HEK293 (cell line): ENCODE results near the gene TNFAIP2.
A peak's percentile ranks its signal among the peaks of the same experiment; 100 is the strongest.

Source experiments
- CTCF ChIA-PET: fragments of 350-600 bp; formaldehyde crosslinking; extraction: SDS; loops from one replicate; lab custom pipeline; 2021; ENCODE audit warnings: antibody characterized with exemption; lab: Yijun Ruan, JAX
- POLR2A ChIA-PET: fragments of 300-600 bp; formaldehyde crosslinking; extraction: SDS; loops from one replicate; lab custom pipeline; 2020; ENCODE audit warnings: antibody characterized with exemption, inconsistent platforms; lab: Yijun Ruan, JAX
- H3K27ac ChIP-seq: fragments of 200-500 bp; sonication (Bioruptor generic); 2 replicates; pipeline ENCODE4 v1.5.1; 2014; ENCODE audit warnings: low read depth, low read length, control low read depth, inconsistent platforms; ENCODE audit errors: extremely low read depth
- H3K36me3 ChIP-seq, 2 experiments: fragments of 200-500 bp in 1 of 2; sonication (Bioruptor generic) in 1 of 2; 1 replicate in 1 of 2; 2 replicates in 1 of 2; pipeline ENCODE4 v1.5.1; 2014 to 2017; ENCODE audit warnings: inconsistent platforms in 2 of 2, low read length in 2 of 2; ENCODE audit not compliant: control insufficient read depth in 2 of 2, insufficient read depth in 1 of 2
- H3K4me1 ChIP-seq: fragments of 200-500 bp; sonication (Bioruptor generic); 2 replicates; pipeline ENCODE4 v1.5.1; 2014; ENCODE audit warnings: mild to moderate bottlenecking, low read length, inconsistent platforms; ENCODE audit not compliant: control insufficient read depth, insufficient read depth
- H3K4me3 ChIP-seq: 2 replicates; pipeline ENCODE4 v1.5.1; 2011; ENCODE audit warnings: low read depth, mild to moderate bottlenecking, control low read depth, low read length, moderate library complexity
- H3K9me3 ChIP-seq: fragments of 200-500 bp; sonication (Bioruptor generic); 2 replicates; pipeline ENCODE4 v1.5.1; 2014; ENCODE audit warnings: low read depth, low read length, inconsistent platforms; ENCODE audit not compliant: control insufficient read depth, insufficient read depth
- BCL11B ChIP-seq: fragments of 450-650 bp; formaldehyde crosslinking; IDR thresholded peaks from 2 replicates; pipeline ENCODE4 v1.5.1; 2016; ENCODE audit warnings: low read depth, missing biosample characterization, missing genetic modification characterization
- GLI4 ChIP-seq: fragments of 450-650 bp; formaldehyde crosslinking; IDR thresholded peaks from 2 replicates; pipeline ENCODE4 v1.5.1; 2016; ENCODE audit warnings: missing biosample characterization, missing genetic modification characterization
- GLIS1 ChIP-seq: fragments of 450-650 bp; formaldehyde crosslinking; IDR thresholded peaks from 2 replicates; pipeline ENCODE4 v1.5.1; 2016; ENCODE audit warnings: missing biosample characterization, missing genetic modification characterization
- IKZF3 ChIP-seq: fragments of 450-650 bp; IDR thresholded peaks from 2 replicates; pipeline ENCODE4 v1.5.0; 2018; ENCODE audit warnings: missing biosample characterization, mild to moderate bottlenecking, missing genetic modification characterization, moderate library complexity
- KLF8 ChIP-seq: fragments of 450-650 bp; formaldehyde crosslinking; IDR thresholded peaks from 2 replicates; pipeline ENCODE4 v1.5.1; 2016; ENCODE audit warnings: missing biosample characterization, missing genetic modification characterization
- MYNN ChIP-seq: fragments of 450-650 bp; formaldehyde crosslinking; IDR thresholded peaks from 2 replicates; pipeline ENCODE4 v1.5.1; 2016; ENCODE audit warnings: missing biosample characterization, missing genetic modification characterization, borderline replicate concordance
- ZNF174 ChIP-seq: fragments of 450-650 bp; formaldehyde crosslinking; IDR thresholded peaks from 2 replicates; pipeline ENCODE4 v1.5.0; 2017; ENCODE audit warnings: missing biosample characterization, mild to moderate bottlenecking, missing genetic modification characterization
- ZNF776 ChIP-seq: fragments of 450-650 bp; formaldehyde crosslinking; IDR thresholded peaks from 2 replicates; pipeline ENCODE4 v1.5.0; 2017; ENCODE audit warnings: missing biosample characterization, missing genetic modification characterization, borderline replicate concordance
- ZNF777 ChIP-seq: fragments of 450-650 bp; formaldehyde crosslinking; IDR thresholded peaks from 2 replicates; pipeline ENCODE4 v1.5.1; 2017; ENCODE audit warnings: missing biosample characterization, missing genetic modification characterization, borderline replicate concordance
- TF ChIP-seq, protein P1 (sequence below): fragments of 450-650 bp; formaldehyde crosslinking; IDR thresholded peaks from 2 replicates; pipeline ENCODE4 v1.5.1; 2016; ENCODE audit warnings: missing biosample characterization, missing genetic modification characterization, borderline replicate concordance
- TF ChIP-seq, protein P2 (sequence below): fragments of 450-650 bp; formaldehyde crosslinking; IDR thresholded peaks from 2 replicates; pipeline ENCODE4 v1.5.1; 2017; ENCODE audit warnings: missing biosample characterization, missing genetic modification characterization
- TF ChIP-seq, protein P3 (sequence below): fragments of 450-650 bp; formaldehyde crosslinking; IDR thresholded peaks from 2 replicates; pipeline ENCODE4 v1.5.1; 2016; ENCODE audit warnings: missing biosample characterization, missing genetic modification characterization
- TF ChIP-seq, protein P4 (sequence below): fragments of 450-650 bp; formaldehyde crosslinking; IDR thresholded peaks from 2 replicates; pipeline ENCODE4 v1.5.1; 2016; ENCODE audit warnings: missing biosample characterization, missing genetic modification characterization
- TF ChIP-seq, protein P5 (sequence below): fragments of 450-650 bp; formaldehyde crosslinking; optimal IDR thresholded peaks from 2 replicates; pipeline ENCODE3; 2016; ENCODE audit warnings: missing biosample characterization, mild to moderate bottlenecking, missing genetic modification characterization
- TF ChIP-seq, protein P6 (sequence below): fragments of 450-650 bp; formaldehyde crosslinking; IDR thresholded peaks from 2 replicates; pipeline ENCODE4 v1.5.1; 2016; ENCODE audit warnings: missing biosample characterization, missing genetic modification characterization
- TF ChIP-seq, protein P7 (sequence below): fragments of 450-650 bp; formaldehyde crosslinking; IDR thresholded peaks from 2 replicates; pipeline ENCODE4 v1.5.1; 2016; ENCODE audit warnings: missing biosample characterization, missing genetic modification characterization

The TNFAIP2 gene

DNA sequence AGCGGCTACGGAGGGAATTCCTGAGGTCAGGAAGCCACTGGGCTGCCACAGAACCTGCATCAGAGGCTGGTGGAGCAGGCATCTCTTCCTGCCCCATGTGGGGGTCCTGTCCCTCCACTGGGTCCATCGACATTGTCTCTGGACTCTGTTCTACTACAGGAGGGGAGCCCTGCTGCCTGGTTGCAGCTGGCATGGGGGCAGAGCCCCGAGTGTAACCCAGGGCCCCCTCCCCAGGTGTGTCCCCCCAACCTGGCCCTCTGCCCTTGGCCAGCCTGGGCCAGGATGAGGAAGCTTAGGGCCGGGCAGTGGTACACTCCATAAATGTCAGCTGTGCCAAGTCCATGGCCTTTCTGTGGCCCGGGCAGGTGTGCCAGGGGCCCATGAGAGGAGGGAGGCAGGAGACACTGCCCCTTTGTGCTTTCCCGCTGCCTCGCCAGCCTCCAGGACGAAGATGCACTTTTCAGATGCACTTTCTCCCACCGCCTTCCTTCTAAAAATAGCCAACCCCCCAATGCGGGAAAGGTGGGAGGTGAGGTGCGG lies 32.7 kb upstream of the TNFAIP2 start:
- Histone ChIP-seq H3K27ac (no peak overlapping the region), H3K4me3 (no peak overlapping the region), H3K9me3 (no peaks in the 10 kb centered on the region), H3K4me1 (no peaks in the 10 kb centered on the region; the same call in 1 of the 2 replicates), H3K36me3 (no peaks in the 10 kb centered on the region)
- ChIA-PET CTCF (interaction anchor here (0.5 to 2.1 kb wide), 5 partner anchors 15 to 405 kb away, joined by 3 to 7 read pairs (median 3); no protein-coding TSS in a partner anchor), POLR2A (no interaction called here)
- TF ChIP-seq BCL11B (tag by site-specific recombination) = no peak
- no peak for TF ChIP-seq KLF8 (tag by site-specific recombination)

DNA sequence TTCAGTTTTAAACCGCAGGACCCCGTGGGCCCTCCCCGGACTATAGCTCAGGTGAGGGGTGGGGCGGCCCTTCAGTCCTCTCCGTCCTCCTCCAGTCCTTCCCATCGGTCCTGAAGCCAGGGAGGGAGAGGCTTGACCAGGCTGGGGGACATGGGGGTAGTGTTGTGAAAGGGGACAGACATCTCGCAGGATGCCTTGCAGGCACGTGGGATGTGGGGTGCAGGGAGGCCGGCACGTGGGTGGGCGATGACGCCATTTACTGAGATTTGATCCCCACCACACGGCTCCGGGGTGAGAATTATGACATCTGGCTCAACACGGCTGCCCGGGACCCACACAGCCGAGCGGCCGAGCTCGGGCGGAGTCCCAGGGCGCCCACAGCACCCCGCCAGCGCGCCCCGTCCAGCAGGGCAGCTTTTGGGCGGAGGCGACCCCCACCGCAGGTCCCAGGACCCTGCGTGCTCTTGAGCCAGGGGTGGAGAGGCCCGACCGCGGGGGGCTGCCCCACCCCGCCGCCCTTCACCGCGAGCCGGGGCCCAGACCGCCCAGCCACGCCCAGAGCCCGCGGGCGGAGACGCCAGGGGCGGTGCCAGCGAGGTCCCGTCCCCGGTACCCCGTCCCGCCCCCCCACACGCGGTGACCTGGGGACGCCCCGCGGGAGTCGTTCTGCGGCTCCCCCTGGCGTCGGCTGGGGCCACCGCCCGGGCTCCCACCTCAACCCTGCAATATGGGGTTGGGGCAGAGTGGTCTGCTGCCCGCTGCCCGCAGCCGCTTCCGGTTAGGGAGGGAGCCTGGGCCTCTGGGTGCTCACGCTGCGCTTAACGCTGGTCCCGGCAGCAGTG lies 32.0 kb upstream of the TNFAIP2 start:
- Histone ChIP-seq H3K4me1 (no peaks in the 10 kb centered on the region; the same call in 1 of the 2 replicates), H3K36me3 (no peaks in the 10 kb centered on the region), H3K9me3 (no peaks in the 10 kb centered on the region), H3K4me3 (peak overlapping the region; percentile 16), H3K27ac (peak overlapping the region; percentile 53; the same call in 1 of the 2 replicates)
- ChIA-PET POLR2A (no interaction called here), CTCF (interaction anchor here (0.5 to 2.1 kb wide), 6 partner anchors 8 to 405 kb away, joined by 3 to 7 read pairs (median 4); partner anchors contain the start of gene LBHD2)
- TF ChIP-seq, protein P1, sequence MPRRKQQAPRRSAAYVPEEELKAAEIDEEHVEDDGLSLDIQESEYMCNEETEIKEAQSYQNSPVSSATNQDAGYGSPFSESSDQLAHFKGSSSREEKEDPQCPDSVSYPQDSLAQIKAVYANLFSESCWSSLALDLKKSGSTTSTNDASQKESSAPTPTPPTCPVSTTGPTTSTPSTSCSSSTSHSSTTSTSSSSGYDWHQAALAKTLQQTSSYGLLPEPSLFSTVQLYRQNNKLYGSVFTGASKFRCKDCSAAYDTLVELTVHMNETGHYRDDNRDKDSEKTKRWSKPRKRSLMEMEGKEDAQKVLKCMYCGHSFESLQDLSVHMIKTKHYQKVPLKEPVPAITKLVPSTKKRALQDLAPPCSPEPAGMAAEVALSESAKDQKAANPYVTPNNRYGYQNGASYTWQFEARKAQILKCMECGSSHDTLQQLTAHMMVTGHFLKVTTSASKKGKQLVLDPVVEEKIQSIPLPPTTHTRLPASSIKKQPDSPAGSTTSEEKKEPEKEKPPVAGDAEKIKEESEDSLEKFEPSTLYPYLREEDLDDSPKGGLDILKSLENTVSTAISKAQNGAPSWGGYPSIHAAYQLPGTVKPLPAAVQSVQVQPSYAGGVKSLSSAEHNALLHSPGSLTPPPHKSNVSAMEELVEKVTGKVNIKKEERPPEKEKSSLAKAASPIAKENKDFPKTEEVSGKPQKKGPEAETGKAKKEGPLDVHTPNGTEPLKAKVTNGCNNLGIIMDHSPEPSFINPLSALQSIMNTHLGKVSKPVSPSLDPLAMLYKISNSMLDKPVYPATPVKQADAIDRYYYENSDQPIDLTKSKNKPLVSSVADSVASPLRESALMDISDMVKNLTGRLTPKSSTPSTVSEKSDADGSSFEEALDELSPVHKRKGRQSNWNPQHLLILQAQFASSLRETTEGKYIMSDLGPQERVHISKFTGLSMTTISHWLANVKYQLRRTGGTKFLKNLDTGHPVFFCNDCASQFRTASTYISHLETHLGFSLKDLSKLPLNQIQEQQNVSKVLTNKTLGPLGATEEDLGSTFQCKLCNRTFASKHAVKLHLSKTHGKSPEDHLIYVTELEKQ (tag by site-specific recombination) = no peak
- 0 out of 2 replicates have a peak, but pooled peaks have one; percentile 31 for TF ChIP-seq ZNF777
- TF ChIP-seq BCL11B (tag by site-specific recombination) = 0 out of 2 replicates have a peak, but pooled peaks have one; percentile 16
- TF ChIP-seq MYNN (tag by site-specific recombination) = no peak
- no peak for TF ChIP-seq IKZF3 (tag by site-specific recombination)
- TF ChIP-seq, protein P2, sequence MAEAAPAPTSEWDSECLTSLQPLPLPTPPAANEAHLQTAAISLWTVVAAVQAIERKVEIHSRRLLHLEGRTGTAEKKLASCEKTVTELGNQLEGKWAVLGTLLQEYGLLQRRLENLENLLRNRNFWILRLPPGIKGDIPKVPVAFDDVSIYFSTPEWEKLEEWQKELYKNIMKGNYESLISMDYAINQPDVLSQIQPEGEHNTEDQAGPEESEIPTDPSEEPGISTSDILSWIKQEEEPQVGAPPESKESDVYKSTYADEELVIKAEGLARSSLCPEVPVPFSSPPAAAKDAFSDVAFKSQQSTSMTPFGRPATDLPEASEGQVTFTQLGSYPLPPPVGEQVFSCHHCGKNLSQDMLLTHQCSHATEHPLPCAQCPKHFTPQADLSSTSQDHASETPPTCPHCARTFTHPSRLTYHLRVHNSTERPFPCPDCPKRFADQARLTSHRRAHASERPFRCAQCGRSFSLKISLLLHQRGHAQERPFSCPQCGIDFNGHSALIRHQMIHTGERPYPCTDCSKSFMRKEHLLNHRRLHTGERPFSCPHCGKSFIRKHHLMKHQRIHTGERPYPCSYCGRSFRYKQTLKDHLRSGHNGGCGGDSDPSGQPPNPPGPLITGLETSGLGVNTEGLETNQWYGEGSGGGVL (tag by site-specific recombination) = peak; percentile 38; the same call in 1 of the 2 replicates
- no peak for TF ChIP-seq GLI4
- TF ChIP-seq, protein P3, sequence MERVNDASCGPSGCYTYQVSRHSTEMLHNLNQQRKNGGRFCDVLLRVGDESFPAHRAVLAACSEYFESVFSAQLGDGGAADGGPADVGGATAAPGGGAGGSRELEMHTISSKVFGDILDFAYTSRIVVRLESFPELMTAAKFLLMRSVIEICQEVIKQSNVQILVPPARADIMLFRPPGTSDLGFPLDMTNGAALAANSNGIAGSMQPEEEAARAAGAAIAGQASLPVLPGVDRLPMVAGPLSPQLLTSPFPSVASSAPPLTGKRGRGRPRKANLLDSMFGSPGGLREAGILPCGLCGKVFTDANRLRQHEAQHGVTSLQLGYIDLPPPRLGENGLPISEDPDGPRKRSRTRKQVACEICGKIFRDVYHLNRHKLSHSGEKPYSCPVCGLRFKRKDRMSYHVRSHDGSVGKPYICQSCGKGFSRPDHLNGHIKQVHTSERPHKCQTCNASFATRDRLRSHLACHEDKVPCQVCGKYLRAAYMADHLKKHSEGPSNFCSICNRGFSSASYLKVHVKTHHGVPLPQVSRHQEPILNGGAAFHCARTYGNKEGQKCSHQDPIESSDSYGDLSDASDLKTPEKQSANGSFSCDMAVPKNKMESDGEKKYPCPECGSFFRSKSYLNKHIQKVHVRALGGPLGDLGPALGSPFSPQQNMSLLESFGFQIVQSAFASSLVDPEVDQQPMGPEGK = peak; percentile 9
- TF ChIP-seq, protein P4, sequence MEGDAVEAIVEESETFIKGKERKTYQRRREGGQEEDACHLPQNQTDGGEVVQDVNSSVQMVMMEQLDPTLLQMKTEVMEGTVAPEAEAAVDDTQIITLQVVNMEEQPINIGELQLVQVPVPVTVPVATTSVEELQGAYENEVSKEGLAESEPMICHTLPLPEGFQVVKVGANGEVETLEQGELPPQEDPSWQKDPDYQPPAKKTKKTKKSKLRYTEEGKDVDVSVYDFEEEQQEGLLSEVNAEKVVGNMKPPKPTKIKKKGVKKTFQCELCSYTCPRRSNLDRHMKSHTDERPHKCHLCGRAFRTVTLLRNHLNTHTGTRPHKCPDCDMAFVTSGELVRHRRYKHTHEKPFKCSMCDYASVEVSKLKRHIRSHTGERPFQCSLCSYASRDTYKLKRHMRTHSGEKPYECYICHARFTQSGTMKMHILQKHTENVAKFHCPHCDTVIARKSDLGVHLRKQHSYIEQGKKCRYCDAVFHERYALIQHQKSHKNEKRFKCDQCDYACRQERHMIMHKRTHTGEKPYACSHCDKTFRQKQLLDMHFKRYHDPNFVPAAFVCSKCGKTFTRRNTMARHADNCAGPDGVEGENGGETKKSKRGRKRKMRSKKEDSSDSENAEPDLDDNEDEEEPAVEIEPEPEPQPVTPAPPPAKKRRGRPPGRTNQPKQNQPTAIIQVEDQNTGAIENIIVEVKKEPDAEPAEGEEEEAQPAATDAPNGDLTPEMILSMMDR (tag by site-specific recombination) = peak; percentile 62; the same call in 1 of the 2 replicates
- TF ChIP-seq, protein P5, sequence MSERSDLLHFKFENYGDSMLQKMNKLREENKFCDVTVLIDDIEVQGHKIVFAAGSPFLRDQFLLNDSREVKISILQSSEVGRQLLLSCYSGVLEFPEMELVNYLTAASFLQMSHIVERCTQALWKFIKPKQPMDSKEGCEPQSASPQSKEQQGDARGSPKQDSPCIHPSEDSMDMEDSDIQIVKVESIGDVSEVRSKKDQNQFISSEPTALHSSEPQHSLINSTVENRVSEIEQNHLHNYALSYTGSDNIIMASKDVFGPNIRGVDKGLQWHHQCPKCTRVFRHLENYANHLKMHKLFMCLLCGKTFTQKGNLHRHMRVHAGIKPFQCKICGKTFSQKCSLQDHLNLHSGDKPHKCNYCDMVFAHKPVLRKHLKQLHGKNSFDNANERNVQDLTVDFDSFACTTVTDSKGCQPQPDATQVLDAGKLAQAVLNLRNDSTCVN (tag by site-specific recombination) = peak; percentile 34
- TF ChIP-seq, protein P6, sequence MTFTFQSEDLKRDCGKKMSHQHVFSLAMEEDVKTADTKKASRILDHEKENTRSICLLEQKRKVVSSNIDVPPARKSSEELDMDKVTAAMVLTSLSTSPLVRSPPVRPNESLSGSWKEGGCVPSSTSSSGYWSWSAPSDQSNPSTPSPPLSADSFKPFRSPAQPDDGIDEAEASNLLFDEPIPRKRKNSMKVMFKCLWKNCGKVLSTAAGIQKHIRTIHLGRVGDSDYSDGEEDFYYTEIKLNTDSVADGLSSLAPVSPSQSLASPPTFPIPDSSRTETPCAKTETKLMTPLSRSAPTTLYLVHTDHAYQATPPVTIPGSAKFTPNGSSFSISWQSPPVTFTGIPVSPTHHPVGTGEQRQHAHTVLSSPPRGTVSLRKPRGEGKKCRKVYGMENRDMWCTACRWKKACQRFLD (tag by site-specific recombination) = no peak
- TF ChIP-seq ZNF776 (tag by site-specific recombination) = no peak
- no peak for TF ChIP-seq ZNF174 (tag by site-specific recombination)
- peak; percentile 58 for TF ChIP-seq GLIS1
- TF ChIP-seq, protein P7, sequence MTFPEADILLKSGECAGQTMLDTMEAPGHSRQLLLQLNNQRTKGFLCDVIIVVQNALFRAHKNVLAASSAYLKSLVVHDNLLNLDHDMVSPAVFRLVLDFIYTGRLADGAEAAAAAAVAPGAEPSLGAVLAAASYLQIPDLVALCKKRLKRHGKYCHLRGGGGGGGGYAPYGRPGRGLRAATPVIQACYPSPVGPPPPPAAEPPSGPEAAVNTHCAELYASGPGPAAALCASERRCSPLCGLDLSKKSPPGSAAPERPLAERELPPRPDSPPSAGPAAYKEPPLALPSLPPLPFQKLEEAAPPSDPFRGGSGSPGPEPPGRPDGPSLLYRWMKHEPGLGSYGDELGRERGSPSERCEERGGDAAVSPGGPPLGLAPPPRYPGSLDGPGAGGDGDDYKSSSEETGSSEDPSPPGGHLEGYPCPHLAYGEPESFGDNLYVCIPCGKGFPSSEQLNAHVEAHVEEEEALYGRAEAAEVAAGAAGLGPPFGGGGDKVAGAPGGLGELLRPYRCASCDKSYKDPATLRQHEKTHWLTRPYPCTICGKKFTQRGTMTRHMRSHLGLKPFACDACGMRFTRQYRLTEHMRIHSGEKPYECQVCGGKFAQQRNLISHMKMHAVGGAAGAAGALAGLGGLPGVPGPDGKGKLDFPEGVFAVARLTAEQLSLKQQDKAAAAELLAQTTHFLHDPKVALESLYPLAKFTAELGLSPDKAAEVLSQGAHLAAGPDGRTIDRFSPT (tag by site-specific recombination) = no peak
